GM12801 (cell line): ENCODE measurements around the gene C2orf42.

ENCODE experiments used
- TF ChIP-seq, protein P1 (sequence below): IDR thresholded peaks from one replicate; pipeline ENCODE4 v1.5.1; 2011; ENCODE audit warnings: control low read depth; ENCODE audit not compliant: insufficient read length; ENCODE audit errors: extremely low read depth

The C2orf42 gene

DNA sequence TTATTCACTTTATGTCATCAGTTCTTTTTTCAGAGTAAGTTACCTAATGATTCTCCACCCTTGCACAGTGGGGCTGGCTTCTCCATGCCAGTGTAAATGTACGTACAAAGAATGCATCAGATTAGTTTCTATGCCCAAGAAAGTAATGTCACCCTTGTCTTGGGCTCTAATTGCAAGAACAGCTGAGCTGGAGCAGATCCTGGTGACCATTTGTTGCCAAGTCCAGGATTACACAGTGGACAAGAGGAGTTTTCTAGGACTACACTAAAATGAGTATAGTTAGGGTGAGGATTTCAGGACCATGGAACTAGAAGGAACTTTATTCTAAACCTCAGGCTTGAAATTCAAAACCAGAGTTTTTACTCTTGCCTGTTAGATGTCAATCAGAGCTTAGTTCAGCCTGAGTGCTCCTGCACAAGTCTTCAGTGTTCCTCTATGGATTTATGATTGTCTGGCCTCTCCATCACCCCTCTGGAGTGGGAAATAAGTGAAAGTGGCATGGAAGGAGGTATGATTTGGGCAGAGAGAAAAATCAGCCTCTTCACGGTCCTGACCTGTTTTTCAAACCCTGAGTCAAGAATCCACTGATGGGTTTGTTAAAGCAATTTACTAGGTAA is 73.8 kb downstream of the C2orf42 start:
- TF ChIP-seq, protein P1, sequence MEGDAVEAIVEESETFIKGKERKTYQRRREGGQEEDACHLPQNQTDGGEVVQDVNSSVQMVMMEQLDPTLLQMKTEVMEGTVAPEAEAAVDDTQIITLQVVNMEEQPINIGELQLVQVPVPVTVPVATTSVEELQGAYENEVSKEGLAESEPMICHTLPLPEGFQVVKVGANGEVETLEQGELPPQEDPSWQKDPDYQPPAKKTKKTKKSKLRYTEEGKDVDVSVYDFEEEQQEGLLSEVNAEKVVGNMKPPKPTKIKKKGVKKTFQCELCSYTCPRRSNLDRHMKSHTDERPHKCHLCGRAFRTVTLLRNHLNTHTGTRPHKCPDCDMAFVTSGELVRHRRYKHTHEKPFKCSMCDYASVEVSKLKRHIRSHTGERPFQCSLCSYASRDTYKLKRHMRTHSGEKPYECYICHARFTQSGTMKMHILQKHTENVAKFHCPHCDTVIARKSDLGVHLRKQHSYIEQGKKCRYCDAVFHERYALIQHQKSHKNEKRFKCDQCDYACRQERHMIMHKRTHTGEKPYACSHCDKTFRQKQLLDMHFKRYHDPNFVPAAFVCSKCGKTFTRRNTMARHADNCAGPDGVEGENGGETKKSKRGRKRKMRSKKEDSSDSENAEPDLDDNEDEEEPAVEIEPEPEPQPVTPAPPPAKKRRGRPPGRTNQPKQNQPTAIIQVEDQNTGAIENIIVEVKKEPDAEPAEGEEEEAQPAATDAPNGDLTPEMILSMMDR: no peak

DNA sequence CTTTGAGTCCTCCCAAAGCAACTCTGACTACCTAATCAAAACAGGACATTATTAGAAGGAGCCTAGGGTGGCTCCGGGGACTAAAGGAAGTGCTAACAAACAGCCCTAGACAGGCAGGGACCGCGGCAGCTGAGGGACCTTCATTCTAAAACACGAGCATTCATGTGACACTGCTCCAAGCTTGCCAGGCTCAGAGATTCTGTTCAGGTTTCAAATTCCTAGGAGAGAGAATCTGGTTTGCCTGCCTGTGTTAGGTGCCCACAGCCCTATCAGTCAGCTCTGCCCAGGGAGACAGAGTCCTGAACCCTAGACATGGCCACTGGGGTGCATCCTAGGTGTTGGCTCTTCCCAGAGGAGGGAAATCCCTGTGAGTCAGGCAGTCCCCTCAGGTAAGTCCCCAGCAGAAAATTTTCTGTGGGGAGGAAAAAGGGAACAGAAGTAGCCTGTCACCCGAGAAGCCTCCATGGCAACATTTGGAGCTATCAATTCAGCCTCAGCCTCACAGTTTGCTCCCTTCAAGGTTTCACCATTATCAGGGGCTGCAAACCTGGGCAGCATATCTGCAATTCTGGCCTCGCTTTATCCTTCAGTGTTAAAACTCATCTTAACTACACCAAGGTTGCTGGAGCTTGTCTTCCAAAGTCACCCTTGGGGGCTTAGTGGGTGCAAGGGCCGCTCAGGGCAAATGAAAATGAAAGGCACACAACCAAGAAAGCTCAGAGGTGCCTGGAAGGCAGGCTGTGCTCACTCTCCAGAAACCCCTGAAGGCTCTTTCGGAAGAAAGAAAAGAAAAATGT is 75.0 kb downstream of the C2orf42 start:
- TF ChIP-seq, protein P1: no peak

DNA sequence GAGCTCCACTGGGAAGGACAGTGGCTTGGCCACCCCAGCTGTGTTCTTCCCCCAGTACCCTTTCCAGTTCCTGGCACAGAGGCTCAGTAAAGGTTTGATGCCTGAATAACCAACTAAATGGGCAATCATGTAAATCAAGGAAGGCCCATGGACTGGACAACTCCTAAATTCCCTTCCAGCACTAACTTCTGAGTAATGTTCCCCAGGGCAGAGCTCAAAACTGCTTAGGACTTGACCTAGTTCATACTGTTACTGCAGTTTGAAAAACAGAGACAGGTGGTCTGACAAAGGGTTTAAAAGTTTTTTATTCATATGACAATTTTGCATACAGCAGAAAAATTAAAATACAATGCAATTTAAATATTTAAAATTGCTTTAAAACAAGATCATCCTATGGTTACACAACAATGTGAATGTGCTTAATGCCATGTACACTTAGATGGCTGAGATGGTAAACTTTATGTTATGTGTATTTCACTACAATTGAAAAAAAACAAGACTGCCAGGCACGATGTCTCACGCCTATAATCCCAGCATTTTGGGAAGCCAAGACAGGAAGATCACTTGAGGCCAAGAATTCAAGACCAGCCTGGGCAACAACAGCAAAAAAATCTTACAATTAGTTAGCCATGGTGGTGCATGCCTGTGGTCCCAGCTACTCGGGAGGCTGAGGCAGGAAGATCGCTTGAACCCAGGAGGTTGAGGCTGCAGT is 77.3 kb downstream of the C2orf42 start:
- TF ChIP-seq, protein P1: no peak

DNA sequence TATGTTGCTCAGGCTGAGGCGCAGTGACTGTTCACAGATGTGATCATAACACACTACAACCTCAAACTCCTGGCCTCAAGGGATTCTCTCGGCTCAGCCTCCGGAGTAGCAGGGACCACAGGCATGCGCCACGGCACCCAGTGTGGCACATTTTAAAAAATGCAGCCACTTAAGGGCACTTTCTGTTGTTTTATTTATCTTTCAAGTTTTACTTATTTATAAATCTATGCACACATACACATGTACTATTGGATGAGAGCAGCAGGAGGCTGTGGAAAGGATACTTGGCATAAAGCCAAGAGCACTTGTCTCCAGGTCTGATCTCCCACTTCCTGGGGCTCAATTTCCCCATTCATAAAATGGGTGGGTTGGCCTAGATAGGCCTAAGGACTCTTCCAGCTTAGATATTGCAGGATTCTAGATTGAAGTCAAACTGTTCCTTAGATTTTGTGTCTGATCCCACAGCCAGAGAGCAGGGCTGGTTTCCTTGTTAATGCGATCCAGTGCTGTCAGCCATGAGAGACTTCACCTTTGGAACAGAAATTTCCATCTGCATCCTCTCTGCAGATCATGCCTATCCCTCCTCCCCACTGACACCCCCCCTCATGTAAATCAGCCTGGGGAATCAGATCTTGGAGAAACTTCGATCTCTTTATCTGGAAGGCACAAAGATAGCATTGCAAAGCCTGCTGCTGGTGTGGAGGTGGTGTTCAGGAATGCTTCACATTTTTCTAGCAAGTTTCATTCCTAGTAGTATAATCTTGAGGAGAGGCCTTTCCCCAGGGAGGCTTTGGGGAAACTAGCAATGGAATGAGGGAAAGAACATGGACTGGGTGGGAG is 78.8 kb downstream of the C2orf42 start:
- TF ChIP-seq, protein P1: no peak

DNA sequence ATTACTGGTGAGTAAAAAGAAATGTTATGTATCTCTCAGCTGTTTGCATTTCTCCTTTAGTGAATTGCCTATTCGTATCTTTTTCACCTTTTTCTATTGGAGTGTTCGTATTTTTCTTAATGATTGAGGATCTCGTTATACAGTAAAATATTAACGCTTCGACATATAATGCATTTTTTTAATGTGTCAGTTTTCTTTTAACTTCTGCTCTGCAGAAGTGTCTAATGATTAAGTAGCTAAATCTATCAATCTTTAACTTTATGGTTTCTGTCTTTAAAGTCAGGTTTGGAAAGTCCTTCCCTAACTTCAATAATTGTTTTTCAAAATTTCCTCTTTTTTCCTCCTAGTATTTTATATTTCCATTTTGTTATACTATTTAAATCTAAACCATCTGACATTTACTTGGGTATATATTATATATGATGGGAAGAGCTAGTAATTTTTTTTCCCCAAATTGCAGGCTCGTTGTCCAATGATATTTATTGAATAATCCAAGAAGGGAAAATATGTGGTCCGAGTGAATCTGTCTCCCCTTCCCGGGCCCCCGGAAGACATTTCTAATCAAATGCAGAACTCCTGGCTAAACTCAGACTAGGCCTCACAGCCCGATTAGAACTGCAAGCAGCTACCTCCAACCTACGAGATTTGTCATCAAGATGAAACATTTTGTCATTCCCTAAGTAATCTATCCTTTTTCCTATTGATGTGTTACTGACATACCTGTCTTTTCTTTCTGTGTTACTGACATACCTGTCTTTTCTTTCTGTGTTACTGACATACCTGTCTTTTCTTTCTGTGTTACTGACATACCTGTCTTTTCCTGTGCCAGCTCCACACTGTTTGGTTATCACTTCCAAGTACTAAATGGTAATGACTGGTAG is 86.3 kb downstream of the C2orf42 start:
- TF ChIP-seq, protein P1: no peak

DNA sequence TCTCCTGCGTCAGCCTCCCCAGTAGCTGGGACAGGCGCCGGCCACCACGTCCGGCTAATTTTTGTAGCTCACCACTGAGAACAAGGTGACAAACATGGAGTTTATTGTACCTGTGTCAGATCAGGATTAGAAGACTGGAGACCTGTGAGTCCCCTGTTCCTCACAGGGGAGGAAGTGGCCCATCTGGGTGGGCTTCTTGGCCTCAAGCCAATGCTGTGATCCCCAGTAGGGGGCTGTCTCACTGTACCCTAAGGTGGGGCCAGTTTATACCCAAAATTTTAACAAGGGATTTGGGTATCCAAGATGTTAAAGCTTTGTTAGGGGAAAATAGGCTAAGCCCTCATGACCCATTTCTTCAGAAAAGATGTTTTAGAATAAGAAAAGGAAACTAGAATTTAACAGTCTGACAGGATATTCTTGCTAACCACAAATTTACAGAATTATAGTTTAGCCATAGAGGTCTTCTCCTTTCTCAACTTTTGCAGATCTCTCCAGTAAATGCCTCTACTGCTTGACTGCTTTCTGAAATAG is 87.2 kb downstream of the C2orf42 start:
- TF ChIP-seq, protein P1: no peak
